Stimulated activated CD4-positive, alpha-beta T cell treated with anti-CD3 and anti-CD28 coated beads, Interleukin-1b, Interleukin-23, amount 100 ng/mL, for 24 hours (primary cell): Measurements from ENCODE around the gene TMBIM4.

Source experiments
- DNase-seq, 4 experiments: peaks; one replicate each; pipeline ENCODE4 v3.0.0-alpha.2; 2020; ENCODE audit warnings: low read depth in 4 of 4, low spot score in 1 of 4

Gene TMBIM4

GRCh38 chr12:66142826-66143225 is 27.0 kb downstream of the TMBIM4 start:
- no peak for DNase-seq

DNA sequence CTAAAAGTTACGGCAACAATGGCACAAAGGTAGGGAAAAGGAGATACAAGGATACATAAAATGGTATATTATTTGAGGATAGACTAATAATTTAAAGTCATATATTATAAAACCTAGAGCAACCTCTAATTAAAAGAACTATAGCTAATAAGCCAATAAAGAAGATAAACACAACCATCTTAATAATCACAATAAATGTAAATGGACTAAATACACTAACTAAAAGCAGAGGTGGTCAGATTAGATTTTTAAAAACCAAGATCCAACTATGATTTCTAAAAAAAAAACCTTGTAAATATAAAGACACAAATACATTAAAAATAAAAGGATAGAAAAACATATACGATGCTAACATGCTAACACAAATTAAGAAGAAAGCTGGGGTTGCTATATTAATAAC is 28.5 kb downstream of the TMBIM4 start:
- DNase-seq = no peak

- DNase-seq = no peak
Measured at GRCh38 chr12:66140731-66141130, 29.1 kb downstream of the TMBIM4 start.

- DNase-seq = no peak
Measured at GRCh38 chr12:66139328-66139727, 30.5 kb downstream of the TMBIM4 start.

GRCh38 chr12:66137937-66138336 is 31.9 kb downstream of the TMBIM4 start:
- DNase-seq = no peak

- DNase-seq = no peak
Measured at GRCh38 chr12:66132408-66132807, 37.4 kb downstream of the TMBIM4 start.

DNA sequence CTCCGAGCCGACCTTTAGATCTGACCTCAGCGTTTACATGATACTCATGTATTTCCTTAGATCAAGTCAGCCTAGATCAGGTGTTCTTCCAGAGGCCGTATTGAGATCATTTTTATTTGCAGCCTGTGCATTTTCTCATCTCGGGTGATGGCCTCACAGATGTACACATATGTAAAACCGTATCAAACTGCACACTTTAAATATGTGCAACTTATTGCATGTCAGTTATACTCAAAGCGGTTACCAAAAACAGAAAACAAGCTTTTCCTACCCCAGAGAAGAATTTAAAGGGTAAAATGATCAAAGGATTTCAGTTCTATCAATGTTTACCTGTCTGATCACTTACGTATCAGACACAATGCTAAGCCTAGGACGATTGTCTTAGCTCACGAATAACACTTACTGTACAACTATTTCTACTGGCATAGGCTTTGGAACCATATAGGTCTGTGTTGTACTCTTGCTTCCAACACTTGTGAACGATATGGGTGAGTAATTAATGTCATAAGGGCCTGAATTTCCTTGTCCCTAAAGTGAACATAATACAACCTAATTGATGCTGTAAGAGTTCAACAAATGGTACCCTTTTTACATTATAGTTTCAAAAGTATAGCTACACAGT is 38.6 kb downstream of the TMBIM4 start:
- DNase-seq = no peak

DNA sequence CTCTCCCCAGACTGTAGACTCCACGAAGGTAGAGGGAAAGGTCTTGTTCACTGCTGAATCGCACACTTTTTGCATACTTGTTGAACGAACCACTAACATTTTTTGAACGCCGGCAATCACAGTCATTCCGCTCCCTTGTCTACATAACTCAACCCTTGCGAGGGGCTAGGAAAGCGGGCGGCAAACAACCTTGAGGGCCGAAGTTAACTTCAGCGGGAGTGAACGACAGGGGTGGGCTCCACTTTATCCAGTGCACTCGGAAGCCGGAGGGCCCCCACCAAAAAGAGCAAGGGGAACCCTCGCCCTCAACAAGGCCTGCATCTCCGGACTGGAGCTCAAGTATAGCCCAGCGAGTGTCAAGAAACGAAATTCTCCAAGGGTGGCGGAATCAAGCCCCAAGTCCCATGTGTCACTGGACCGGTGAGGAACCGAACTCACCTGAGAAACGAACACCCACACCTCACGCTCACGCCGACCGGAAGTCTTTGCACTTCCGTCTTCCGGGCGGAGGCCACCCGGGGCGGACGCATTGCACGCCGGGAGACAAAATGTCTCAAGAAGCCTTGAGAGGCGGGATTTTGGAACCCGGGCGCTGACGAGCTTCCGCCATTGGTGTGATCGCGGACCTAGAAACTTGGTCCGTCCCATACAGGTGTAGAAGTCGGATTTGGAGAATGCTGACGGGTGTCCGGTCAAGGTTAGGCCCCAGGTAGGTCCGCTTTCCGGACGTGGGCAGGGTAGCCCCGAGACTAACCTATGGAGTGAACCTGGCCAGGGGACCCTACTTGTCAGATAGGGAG is 39.3 kb downstream of the TMBIM4 start, which contains the start of gene LLPH:
Gene LLPH, minus strand, starts transcription at position 484 of the 800 bp plus-strand sequence. CDS start 1,644 bp downstream, outside the sequence.
- peak; percentile 74 to 86 (median 82) for DNase-seq

DNA sequence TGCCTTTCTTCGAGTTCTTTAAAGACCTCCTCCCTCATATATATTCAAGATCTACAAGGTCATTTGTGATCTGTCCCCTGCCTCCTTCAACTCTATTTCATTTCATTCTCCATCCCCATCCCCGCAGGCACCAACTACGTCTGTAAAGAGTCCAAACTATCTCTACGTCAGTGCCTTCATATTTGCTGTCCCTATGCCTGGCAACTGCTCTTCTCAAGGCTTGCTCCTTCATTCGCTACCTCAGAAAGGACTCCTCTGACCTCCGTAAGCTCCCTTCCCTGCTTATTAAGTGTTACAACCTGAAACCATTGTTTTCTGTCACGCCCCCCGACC is 39.9 kb downstream of the TMBIM4 start:
- no peak for DNase-seq

DNA sequence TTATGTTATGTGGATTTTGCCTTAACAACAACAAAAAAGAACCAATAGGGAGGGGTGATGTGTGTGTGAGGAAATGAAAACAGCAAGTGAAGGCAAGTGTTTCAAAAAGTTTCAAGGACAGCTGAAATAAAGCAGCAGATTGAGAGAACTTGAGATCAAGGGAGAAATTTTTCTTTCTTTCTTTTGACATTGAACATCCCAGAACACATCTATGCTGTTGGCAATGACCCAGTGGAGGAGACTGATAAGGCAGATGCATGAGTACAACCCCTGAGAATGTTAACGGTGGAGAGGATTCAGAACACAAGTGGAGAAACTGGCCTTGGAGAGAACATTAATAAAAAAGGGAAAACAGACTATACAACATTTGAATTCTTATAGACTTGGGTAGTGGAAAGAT is 42.1 kb downstream of the TMBIM4 start:
- DNase-seq = no peak

DNA sequence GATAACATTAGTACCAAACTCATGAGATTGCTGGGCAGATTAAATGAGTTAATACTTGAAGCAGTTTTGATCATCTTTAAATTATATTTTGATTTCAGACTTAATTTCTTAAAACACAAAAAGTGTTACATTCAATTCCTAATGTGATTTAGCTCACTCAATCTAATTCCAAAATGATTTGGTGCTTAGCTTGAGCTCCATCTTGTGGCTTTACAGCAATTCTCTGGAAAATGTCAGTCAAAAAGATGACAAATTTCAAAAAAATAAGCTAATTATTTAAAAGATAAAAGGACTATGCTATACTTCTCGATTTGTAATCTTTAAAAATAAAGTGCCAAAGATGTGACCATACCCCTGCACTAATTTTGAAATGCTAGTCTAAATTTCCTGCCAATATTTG is 49.3 kb downstream of the TMBIM4 start:
- DNase-seq = no peak

- no peak for DNase-seq
Measured at GRCh38 chr12:66119870-66120241, 49.9 kb downstream of the TMBIM4 start.

DNA sequence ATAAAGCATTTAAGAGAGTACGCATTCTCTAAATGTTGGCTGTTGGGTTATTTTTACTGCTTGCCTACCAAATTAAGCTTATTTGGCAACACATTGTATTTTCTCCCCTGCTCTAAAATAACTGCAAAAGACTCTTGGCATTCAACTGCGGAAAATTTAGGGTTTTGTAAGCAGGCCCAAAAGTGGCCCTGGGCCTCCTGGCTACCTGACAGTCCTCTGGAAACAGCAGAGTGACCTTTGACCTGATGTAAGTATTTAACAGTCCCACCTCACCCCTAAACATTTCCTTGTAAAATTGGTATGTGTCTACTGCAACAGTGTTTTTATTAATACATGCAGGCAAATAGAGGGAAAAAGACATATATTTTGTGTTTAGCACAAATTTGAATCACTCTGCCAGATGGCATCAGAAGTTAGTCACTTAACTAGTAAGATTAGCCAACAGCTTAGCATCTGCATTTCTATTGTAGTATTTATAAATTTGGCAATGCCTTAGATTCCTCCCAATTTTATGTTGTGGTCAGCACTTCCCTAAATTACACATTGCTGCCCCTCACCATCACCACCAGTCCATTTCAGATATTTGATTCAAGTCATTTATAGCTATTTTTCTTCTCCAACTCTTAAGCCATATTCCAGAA is 50.4 kb downstream of the TMBIM4 start:
- no peak for DNase-seq

DNA sequence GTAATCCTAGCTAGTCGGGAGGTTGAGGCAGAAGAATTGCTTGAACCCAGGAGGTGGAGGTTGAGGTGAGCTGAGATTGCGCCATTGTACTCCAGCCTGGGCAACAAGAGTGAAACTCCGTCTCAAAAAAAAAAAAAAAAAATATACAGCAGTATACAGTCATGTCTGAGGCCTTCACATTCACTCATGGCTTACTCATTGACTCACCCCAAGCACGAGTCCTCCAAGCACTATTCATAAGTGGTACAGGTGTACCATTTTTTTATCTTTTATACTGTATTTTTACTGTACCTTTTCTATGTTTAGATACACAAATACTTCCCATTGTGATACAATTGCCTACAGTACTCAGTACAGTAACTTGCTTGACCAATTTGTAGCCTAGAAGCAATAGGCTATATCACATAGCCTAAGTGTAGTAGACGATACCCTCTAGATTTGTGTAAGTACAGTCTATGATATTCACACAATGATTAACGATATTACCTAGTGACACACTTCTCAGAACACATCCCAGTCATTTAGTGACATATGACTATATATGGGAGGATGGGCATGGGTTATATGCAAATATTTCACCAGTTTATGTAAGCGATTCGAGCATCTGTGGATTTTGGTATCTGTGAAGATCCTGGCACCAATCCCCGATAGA is 51.4 kb downstream of the TMBIM4 start:
- no peak for DNase-seq

DNA sequence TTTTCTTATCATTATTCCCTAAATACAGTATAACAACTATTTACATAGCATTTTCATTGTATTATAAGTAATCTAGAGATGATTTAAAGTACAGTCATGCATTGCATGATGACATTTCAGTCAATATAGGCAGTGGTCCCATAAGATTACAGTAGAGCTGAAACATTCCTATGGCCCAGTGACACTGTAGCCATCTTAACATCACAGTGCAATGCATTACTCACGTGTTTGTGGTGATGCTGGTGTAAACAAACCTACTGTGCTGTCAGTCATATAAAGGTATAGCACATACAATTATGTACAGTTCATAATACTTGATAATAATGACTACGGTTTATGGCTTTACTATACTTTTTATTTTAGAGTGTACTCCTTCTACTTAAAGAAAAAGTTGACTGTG is 52.6 kb downstream of the TMBIM4 start:
- no peak for DNase-seq

DNA sequence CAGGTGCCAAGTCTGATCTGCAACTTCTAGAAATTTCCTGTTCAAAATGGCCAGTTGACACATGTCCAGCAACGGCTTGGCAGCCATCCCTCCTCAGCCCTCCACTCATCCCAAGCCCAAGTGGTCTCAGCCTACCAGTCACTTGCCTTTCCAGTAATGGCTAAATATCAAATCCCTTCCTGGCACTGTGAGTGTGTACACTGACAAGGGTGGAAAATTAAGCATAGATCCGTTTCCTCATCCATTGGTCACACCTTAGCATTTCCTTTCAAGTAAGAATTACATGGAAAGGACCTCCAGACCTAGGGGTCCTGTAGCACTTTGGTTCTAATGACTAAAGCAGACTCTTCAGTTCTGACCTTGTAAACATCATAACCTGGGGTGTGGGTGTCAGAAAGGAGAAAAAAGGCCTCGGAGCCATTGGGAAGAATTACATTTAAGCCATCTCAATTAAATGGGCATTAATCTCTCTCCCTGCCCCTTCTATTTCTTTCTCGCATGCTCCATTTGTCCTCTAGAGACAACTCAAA is 54.7 kb downstream of the TMBIM4 start:
- no peak for DNase-seq

DNA sequence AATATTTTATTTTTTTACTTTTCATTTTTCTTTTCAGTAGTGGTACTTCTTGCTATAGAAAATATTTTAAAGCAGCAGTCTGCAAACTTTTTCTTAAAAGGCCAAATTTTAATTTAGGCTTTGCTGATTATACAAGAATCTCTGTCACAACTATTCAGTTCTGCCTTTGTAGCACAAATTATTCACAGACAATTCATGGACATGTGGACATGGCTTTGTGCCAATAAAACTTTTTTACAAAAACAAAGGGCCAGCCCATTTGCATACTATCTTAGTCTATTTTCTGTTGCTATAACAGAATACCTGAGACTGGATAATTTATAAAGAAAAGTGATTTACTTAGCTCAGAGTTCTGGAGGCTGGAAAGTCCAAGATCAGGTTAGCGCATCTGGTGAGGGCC is 56.3 kb downstream of the TMBIM4 start:
- no peak for DNase-seq

DNA sequence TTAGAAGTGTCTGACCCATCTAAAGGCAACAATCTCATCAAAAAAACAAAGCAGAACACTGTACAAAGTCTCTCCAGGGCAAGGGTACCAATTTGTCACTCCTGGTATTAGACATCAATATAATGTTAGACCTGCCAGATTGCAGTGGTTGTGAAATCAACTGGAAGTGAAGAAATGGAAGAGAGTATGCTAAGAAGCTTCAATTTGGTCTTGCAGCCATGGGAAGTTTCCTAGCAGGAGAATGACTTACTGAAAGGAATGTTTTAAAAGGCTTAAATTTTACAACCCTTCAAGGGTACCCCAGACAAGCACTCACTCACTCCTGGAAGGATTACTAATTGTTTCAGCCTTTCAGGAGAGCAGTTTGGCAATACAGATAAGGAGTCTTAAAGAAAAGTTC is 58.2 kb downstream of the TMBIM4 start:
- DNase-seq = no peak

DNA sequence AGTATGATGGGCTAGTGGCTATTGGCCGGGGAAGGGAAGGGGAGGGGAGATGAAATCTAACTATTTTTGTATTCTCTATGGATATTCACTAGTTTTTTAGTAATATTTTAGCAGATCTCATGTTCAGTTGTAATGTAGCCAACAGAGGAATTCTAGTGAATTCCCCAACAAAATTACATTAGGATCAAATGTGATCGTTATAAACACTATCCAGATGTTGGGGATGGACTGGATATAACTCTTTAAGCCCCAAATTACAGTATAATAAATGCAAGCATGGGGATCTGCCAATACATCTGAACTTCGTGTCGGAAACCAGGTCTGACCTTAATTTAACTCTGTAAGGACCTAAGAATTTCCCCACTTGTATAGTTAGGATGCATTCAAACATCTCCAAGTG is 60.7 kb downstream of the TMBIM4 start:
- DNase-seq = no peak

- DNase-seq = no peak
Measured at GRCh38 chr12:66108386-66108785, 61.4 kb downstream of the TMBIM4 start.

DNA sequence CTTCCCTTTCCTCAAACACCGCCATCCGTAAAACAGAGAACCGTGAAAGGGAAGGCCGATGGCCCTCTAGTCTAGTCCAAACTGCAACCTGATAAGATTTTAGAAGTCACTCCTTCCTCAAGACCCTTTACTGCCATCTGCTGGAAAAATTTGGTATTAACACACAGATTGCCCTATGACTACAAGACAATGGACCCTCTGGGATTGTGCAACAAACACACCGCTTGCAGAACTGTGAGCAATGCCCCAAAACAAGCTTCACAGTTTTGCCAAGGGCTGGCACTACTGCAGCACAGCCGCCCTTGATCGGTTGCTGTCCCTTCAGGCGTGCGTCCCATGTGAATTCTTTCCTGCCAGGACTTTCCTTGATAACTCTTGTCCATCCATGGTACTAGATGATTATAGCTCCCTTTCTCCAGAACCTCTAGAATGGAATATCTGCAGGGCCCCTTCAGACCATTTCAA is 62.3 kb downstream of the TMBIM4 start:
- peak in 3 of 4 experiments; percentile 11 to 47 (median 33) for DNase-seq
